HG03066 (cell line): Measurements from ENCODE around the gene ERICH6.

Source experiments
- ATAC-seq: cut with Tn5 transposase; IDR thresholded peaks from one replicate; pipeline ENCODE4 v1.9.1; 2021; ENCODE audit warnings: low read depth; ENCODE audit not compliant: unreplicated experiment

Gene ERICH6

GRCh38 chr3:150703756-150704344 is at the start of gene ERICH6:
Gene ERICH6, minus strand, starts transcription at chr3:150703920. Its CDS starts 22 bp downstream, at chr3:150703898.
- peak; percentile 99 for ATAC-seq

- no peak for ATAC-seq
These were observed 48.1 kb upstream of the ERICH6 start for GRCh38 chr3:150751781-150752263.

GRCh38 chr3:150749255-150749654 is 45.5 kb upstream of the ERICH6 start:
- no peak for ATAC-seq

- ATAC-seq = no peak
These were observed 44.9 kb upstream of the ERICH6 start for GRCh38 chr3:150748684-150749047.

- ATAC-seq = no peak
These were observed 44.4 kb upstream of the ERICH6 start for GRCh38 chr3:150747886-150748683.

- no peak for ATAC-seq
These were observed 43.3 kb upstream of the ERICH6 start for GRCh38 chr3:150746791-150747590.

- no peak for ATAC-seq
These were observed 42.1 kb upstream of the ERICH6 start for GRCh38 chr3:150745832-150746231.

GRCh38 chr3:150744919-150745211 is 41.1 kb upstream of the ERICH6 start:
- no peak for ATAC-seq

GRCh38 chr3:150744041-150744918 is 40.6 kb upstream of the ERICH6 start:
- ATAC-seq = no peak

GRCh38 chr3:150743508-150743907 is 39.8 kb upstream of the ERICH6 start:
- no peak for ATAC-seq

- ATAC-seq = no peak
These were observed 39.0 kb upstream of the ERICH6 start for GRCh38 chr3:150742679-150743078.

- ATAC-seq = no peak
These were observed 38.4 kb upstream of the ERICH6 start for GRCh38 chr3:150742141-150742523.

- no peak for ATAC-seq
These were observed 37.9 kb upstream of the ERICH6 start for GRCh38 chr3:150741497-150742140.

- ATAC-seq = no peak
These were observed 37.2 kb upstream of the ERICH6 start for GRCh38 chr3:150740733-150741496.

- no peak for ATAC-seq
These were observed 36.3 kb upstream of the ERICH6 start for GRCh38 chr3:150739877-150740645.

- ATAC-seq = no peak
These were observed 35.6 kb upstream of the ERICH6 start for GRCh38 chr3:150739200-150739863.

GRCh38 chr3:150738688-150739087 is 35.0 kb upstream of the ERICH6 start:
- ATAC-seq = no peak
